Loucy (cell line): ENCODE data around the gene PRM2.

Experiments
- H2AFZ ChIP-seq: fragments of 200-600 bp; sonication (generic); 2 replicates; pipeline ENCODE4 v1.6.0; 2016; ENCODE audit warnings: antibody characterized with exemption, mild to moderate bottlenecking, low read length, moderate library complexity
- H3F3A ChIP-seq: fragments of 200-600 bp; 2 replicates; pipeline ENCODE4 v1.6.0; 2016; ENCODE audit warnings: antibody characterized with exemption, low read depth, mild to moderate bottlenecking
- H3K27me3 ChIP-seq: fragments of 200-600 bp; sonication (generic); 2 replicates; pipeline ENCODE4 v1.6.1; 2014; ENCODE audit warnings: low read length, mild to moderate bottlenecking; ENCODE audit not compliant: insufficient read depth, poor library complexity, severe bottlenecking
- H3K36me3 ChIP-seq: fragments of 200-600 bp; sonication (generic); 2 replicates; pipeline ENCODE4 v1.6.1; 2016; ENCODE audit warnings: low read length; ENCODE audit not compliant: insufficient read depth
- H3K4me1 ChIP-seq: fragments of 200-600 bp; sonication (generic); 2 replicates; pipeline ENCODE4 v1.5.1; 2014; ENCODE audit warnings: low read length, mild to moderate bottlenecking; ENCODE audit not compliant: insufficient read depth, poor library complexity, severe bottlenecking
- H3K4me2 ChIP-seq: fragments of 200-600 bp; sonication (generic); 2 replicates; pipeline ENCODE4 v1.6.0; 2014; ENCODE audit warnings: antibody characterized with exemption, low read length, low read depth, mild to moderate bottlenecking; ENCODE audit not compliant: poor library complexity, severe bottlenecking
- H3K4me3 ChIP-seq: fragments of 200-600 bp; sonication (generic); 2 replicates; pipeline ENCODE4 v1.5.1; 2014; ENCODE audit warnings: low read length, mild to moderate bottlenecking, mixed read lengths; ENCODE audit not compliant: poor library complexity, severe bottlenecking
- H3K79me2 ChIP-seq: fragments of 200-600 bp; sonication (generic); 2 replicates; pipeline ENCODE4 v1.6.1; 2014; ENCODE audit warnings: low read length; ENCODE audit not compliant: insufficient read depth
- H3K9ac ChIP-seq: fragments of 200-600 bp; sonication (generic); 2 replicates; pipeline ENCODE4 v1.6.0; 2014; ENCODE audit warnings: mild to moderate bottlenecking, low read depth, low read length, moderate library complexity; ENCODE audit not compliant: poor library complexity, severe bottlenecking
- H3K9me2 ChIP-seq: fragments of 200-600 bp; sonication (generic); replicated peaks from 2 replicates; pipeline ENCODE4 v1.6.1; 2016; ENCODE audit warnings: low read depth, low read length, mixed read lengths
- H3K9me3 ChIP-seq: fragments of 200-600 bp; sonication (generic); 2 replicates; pipeline ENCODE4 v1.6.1; 2014; ENCODE audit warnings: mild to moderate bottlenecking, antibody characterized with exemption, low read length, low read depth; ENCODE audit not compliant: insufficient read depth
- H4K20me1 ChIP-seq: fragments of 200-600 bp; sonication (generic); 2 replicates; pipeline ENCODE4 v1.6.0; 2014; ENCODE audit warnings: antibody characterized with exemption, low read length, mild to moderate bottlenecking; ENCODE audit not compliant: insufficient read depth, poor library complexity, severe bottlenecking
- CTCF ChIP-seq: fragments of 200-600 bp; sonication (generic); conservative IDR thresholded peaks from 2 replicates; pipeline ENCODE4 v1.5.1; 2014; ENCODE audit warnings: mild to moderate bottlenecking, antibody characterized with exemption, low read length
- EZH2phosphoT487 ChIP-seq: fragments of 200-600 bp; IDR thresholded peaks from 2 replicates; pipeline ENCODE4 v1.6.1; 2018; ENCODE audit warnings: antibody characterized with exemption, mild to moderate bottlenecking, moderate library complexity, borderline replicate concordance

The PRM2 gene

GRCh38 chr16:11245988-11246387, 30.3 kb downstream of the PRM2 start:
- Histone ChIP-seq H3K9me2 (no peaks in the 10 kb centered on the region), H3K4me2 (no peak overlapping the region), H3K9ac (no peak overlapping the region), H3K79me2 (no peaks in the 10 kb centered on the region), H2AFZ (no peak overlapping the region), H3K4me3 (no peak overlapping the region), H3K36me3 (no peaks in the 10 kb centered on the region), H3F3A (no peaks in the 10 kb centered on the region), H3K4me1 (no peaks in the 10 kb centered on the region), H4K20me1 (no peaks in the 10 kb centered on the region), H3K9me3 (no peaks in the 10 kb centered on the region), H3K27me3 (no peaks in the 10 kb centered on the region)
- TF ChIP-seq EZH2phosphoT487: no peak
- TF ChIP-seq CTCF: no peak

GRCh38 chr16:11245222-11245737, 31.0 kb downstream of the PRM2 start:
- Histone ChIP-seq H2AFZ (no peak overlapping the region), H3K4me1 (peaks cover 5% of the 10 kb centered on the region), H3K9me2 (no peaks in the 10 kb centered on the region), H3K79me2 (no peaks in the 10 kb centered on the region), H3K9ac (no peak overlapping the region), H4K20me1 (no peaks in the 10 kb centered on the region), H3K4me3 (no peak overlapping the region), H3K27me3 (no peaks in the 10 kb centered on the region), H3F3A (no peaks in the 10 kb centered on the region), H3K9me3 (no peaks in the 10 kb centered on the region), H3K36me3 (no peaks in the 10 kb centered on the region), H3K4me2 (no peak overlapping the region)
- TF ChIP-seq EZH2phosphoT487 (no peak), CTCF (no peak)

- Histone ChIP-seq H3K4me1 (peaks cover 5% of the 10 kb centered on the region), H3K9me3 (no peaks in the 10 kb centered on the region), H3K4me3 (no peak overlapping the region), H4K20me1 (no peaks in the 10 kb centered on the region), H3K9ac (no peak overlapping the region), H3K4me2 (no peak overlapping the region), H3K36me3 (no peaks in the 10 kb centered on the region), H3K9me2 (no peaks in the 10 kb centered on the region), H3F3A (no peaks in the 10 kb centered on the region), H3K27me3 (no peaks in the 10 kb centered on the region), H2AFZ (no peak overlapping the region), H3K79me2 (no peaks in the 10 kb centered on the region)
- TF ChIP-seq CTCF (no peak), EZH2phosphoT487 (no peak)
Measured at GRCh38 chr16:11242658-11243057, 33.6 kb downstream of the PRM2 start.
